HCT116 (cell line): ENCODE measurements around the gene KLHL10. TPM values are rescaled to one million over a fixed set of nuclear protein-coding genes. Genes with fewer than 3 reads are reported as not detected.

Source experiments
- ATAC-seq: fragments of 200-7000 bp; cut with Tn5 transposase; 2 replicates; pipeline ENCODE4 v1.9.1; 2020; ENCODE audit warnings: mild to moderate bottlenecking, moderate library complexity
- BruUV-seq: library from RNA; stranded (reverse); fragments of 400-500 nt; replicated peaks from 2 replicates; lab custom pipeline; 2021; lab: Mats Ljungman, UMichigan
- CTCF ChIA-PET: fragments of 300-600 bp; sonication (Branson Sonifier 250); formaldehyde crosslinking; loops from one replicate; lab custom pipeline; 2021; ENCODE audit warnings: antibody characterized with exemption; lab: Charles Lee
- POLR2A ChIA-PET: fragments of 300-600, 350-600 bp; sonication (Branson Sonifier 250); formaldehyde crosslinking; loops from one replicate; lab custom pipeline; 2021; ENCODE audit warnings: antibody characterized with exemption; lab: Charles Lee
- RAD21 ChIA-PET, 2 experiments: fragments of 300-600 bp; sonication (Branson Sonifier 250); formaldehyde crosslinking; loops; one replicate each; lab custom pipeline; 2023; ENCODE audit warnings: low total read pairs in 2 of 2; ENCODE audit not compliant: uncharacterized antibody in 2 of 2, unreplicated experiment in 2 of 2, low non-redundant PET in 1 of 2; lab: Charles Lee
- DNase-seq: peaks from one replicate; pipeline ENCODE4 v3.0.0-alpha.2; 2010; ENCODE audit warnings: low read depth, low spot score
- H2AFZ ChIP-seq: fragments of 200-600 bp; shearing (Covaris generic), sonication (generic); 2 replicates; pipeline ENCODE4 v1.6.1; 2017; ENCODE audit warnings: low read depth, mixed run types, mixed read lengths, antibody characterized with exemption, low read length; ENCODE audit not compliant: poor library complexity, severe bottlenecking
- H3K27ac ChIP-seq: 2 replicates; pipeline ENCODE4 v1.5.1; 2012; ENCODE audit warnings: low read depth, low read length
- H3K27me3 ChIP-seq: fragments of 200-600 bp; sonication (generic); 2 replicates; pipeline ENCODE4 v1.6.1; 2016; ENCODE audit warnings: mixed run types, low read length, mixed read lengths; ENCODE audit not compliant: insufficient read depth
- H3K36me3 ChIP-seq, 2 experiments: fragments of 200-500 bp in 1 of 2; fragments of 200-600 bp in 1 of 2; sonication (Bioruptor generic) in 1 of 2; sonication (generic) in 1 of 2; 2 replicates each; pipeline versions ENCODE4 v1.5.1 to v1.6.1; 2014 to 2016; ENCODE audit warnings: low read length in 2 of 2, inconsistent platforms in 1 of 2, mixed read lengths in 1 of 2, mixed run types in 1 of 2; ENCODE audit not compliant: insufficient read depth in 2 of 2, control insufficient read depth in 1 of 2
- H3K4me1 ChIP-seq, 2 experiments: fragments of 200-600 bp in 1 of 2; sonication (generic) in 1 of 2; 2 replicates each; pipeline versions ENCODE4 v1.5.1 to v1.6.1; 2012 to 2017; ENCODE audit warnings: low read length in 2 of 2, inconsistent platforms in 1 of 2, mild to moderate bottlenecking in 1 of 2, mixed read lengths in 1 of 2, mixed run types in 1 of 2, moderate library complexity in 1 of 2; ENCODE audit not compliant: insufficient read depth in 2 of 2, control insufficient read depth in 1 of 2
- H3K4me2 ChIP-seq: fragments of 200-600 bp; sonication (generic); 2 replicates; pipeline ENCODE4 v1.6.1; 2017; ENCODE audit warnings: mixed run types, low read length, mixed read lengths
- H3K4me3 ChIP-seq, 2 experiments: fragments of 200-600 bp in 1 of 2; sonication (generic) in 1 of 2; replicated peaks in 1 of 2; 2 replicates each; pipeline ENCODE4 v1.5.1; 2011 to 2016; ENCODE audit warnings: low read length in 2 of 2, control low read depth in 1 of 2, low read depth in 1 of 2, mild to moderate bottlenecking in 1 of 2, mixed read lengths in 1 of 2, mixed run types in 1 of 2
- H3K79me2 ChIP-seq: fragments of 200-600 bp; sonication (generic); 2 replicates; pipeline ENCODE4 v1.6.1; 2017; ENCODE audit warnings: mild to moderate bottlenecking, mixed run types, low read length, moderate library complexity, mixed read lengths; ENCODE audit not compliant: insufficient read depth
- H3K9ac ChIP-seq: fragments of 200-600 bp; sonication (generic); 2 replicates; pipeline ENCODE4 v1.6.1; 2016; ENCODE audit warnings: low read length, mixed read lengths
- H3K9me2 ChIP-seq: fragments of 200-600 bp; sonication (generic), shearing (Covaris generic); 2 replicates; pipeline ENCODE4 v1.6.1; 2017; ENCODE audit warnings: mixed run types, mild to moderate bottlenecking, moderate library complexity; ENCODE audit not compliant: insufficient read depth
- H3K9me3 ChIP-seq, 2 experiments: fragments of 200-500 bp in 1 of 2; fragments of 200-600 bp in 1 of 2; sonication (Bioruptor generic) in 1 of 2; sonication (generic) in 1 of 2; 2 replicates each; pipeline ENCODE4 v1.6.1; 2014 to 2017; ENCODE audit warnings: low read length in 2 of 2, mixed read lengths in 2 of 2, inconsistent platforms in 1 of 2, low read depth in 1 of 2, mild to moderate bottlenecking in 1 of 2, mixed run types in 1 of 2, moderate library complexity in 1 of 2; ENCODE audit not compliant: control insufficient read depth in 1 of 2, insufficient read depth in 1 of 2
- H4K20me1 ChIP-seq: fragments of 200-600 bp; sonication (generic), shearing (Covaris generic); 2 replicates; pipeline ENCODE4 v1.6.1; 2017; ENCODE audit warnings: mixed run types, mild to moderate bottlenecking, moderate library complexity; ENCODE audit not compliant: insufficient read depth
- ATF3 ChIP-seq: IDR thresholded peaks from 2 replicates; pipeline ENCODE4 v1.6.1; 2012
- CBX3 ChIP-seq: IDR thresholded peaks from 2 replicates; pipeline ENCODE4 v1.6.1; 2012; ENCODE audit warnings: low read depth
- CEBPB ChIP-seq: IDR thresholded peaks from 2 replicates; pipeline ENCODE4 v1.6.1; 2012; ENCODE audit warnings: low read depth
- EGR1 ChIP-seq: IDR thresholded peaks from 2 replicates; pipeline ENCODE4 v1.6.1; 2012; ENCODE audit warnings: low read depth
- ELF1 ChIP-seq: IDR thresholded peaks from 2 replicates; pipeline ENCODE4 v1.6.1; 2012; ENCODE audit warnings: low read depth, borderline replicate concordance
- EZH2phosphoT487 ChIP-seq: fragments of 200-600 bp; IDR thresholded peaks from 2 replicates; pipeline ENCODE4 v1.6.1; 2018; ENCODE audit warnings: antibody characterized with exemption, borderline replicate concordance
- JUND ChIP-seq: IDR thresholded peaks from 2 replicates; pipeline ENCODE4 v1.6.1; 2012
- MAX ChIP-seq: IDR thresholded peaks from 2 replicates; pipeline ENCODE4 v1.6.1; 2012
- POLR2A ChIP-seq: IDR thresholded peaks from 2 replicates; pipeline ENCODE4 v1.7.0; 2011; ENCODE audit warnings: borderline replicate concordance; ENCODE audit not compliant: insufficient read depth, insufficient read length; ENCODE audit errors: extremely low read depth
- SIN3A ChIP-seq: IDR thresholded peaks from 2 replicates; pipeline ENCODE4 v1.6.1; 2012; ENCODE audit warnings: low read depth
- SRF ChIP-seq: IDR thresholded peaks from 2 replicates; pipeline ENCODE4 v1.6.1; 2012; ENCODE audit warnings: low read depth
- TCF7L2 ChIP-seq: IDR thresholded peaks from 2 replicates; pipeline ENCODE4 v1.7.0; 2011; ENCODE audit warnings: borderline replicate concordance, inconsistent platforms; ENCODE audit not compliant: insufficient read depth, insufficient read length; ENCODE audit errors: extremely low read depth
- ZBTB33 ChIP-seq: IDR thresholded peaks from 2 replicates; pipeline ENCODE4 v1.6.1; 2011; ENCODE audit warnings: mild to moderate bottlenecking, low read length, moderate library complexity; ENCODE audit not compliant: insufficient replicate concordance; ENCODE audit errors: extremely low read depth
- ZFX ChIP-seq: fragments of 450-650 bp; IDR thresholded peaks from 2 replicates; pipeline ENCODE4 v1.6.1; 2017
- ZNF274 ChIP-seq: fragments of 200-500 bp; sonication (Bioruptor generic); IDR thresholded peaks from 2 replicates; pipeline ENCODE4 v1.6.1; 2014; ENCODE audit warnings: mild to moderate bottlenecking, low read depth, low read length, inconsistent platforms
- intact Hi-C: fragments of 100-400 bp; cut with micrococcal nuclease; formaldehyde crosslinking; loops from 2 replicates; pipeline ENCODE4 v1.10.0; 2022
- total RNA-seq: library from RNA; stranded (reverse); gene quantifications from one replicate; pipeline ENCODE4 v1.2.1, GENCODE V29; 2021; ENCODE audit not compliant: unreplicated experiment
- TF ChIP-seq, protein P1 (sequence below), 3 experiments: fragments of 200-600 bp in 1 of 3; sonication (generic) in 1 of 3; IDR thresholded peaks in 2 of 3; conservative IDR thresholded peaks in 1 of 3; 2 replicates each; pipeline ENCODE4 v1.5.1; 2012 to 2017; ENCODE audit warnings: low read depth in 2 of 3, low read length in 2 of 3, antibody characterized with exemption in 1 of 3, borderline replicate concordance in 1 of 3, control low read depth in 1 of 3, mild to moderate bottlenecking in 1 of 3, mixed read lengths in 1 of 3, mixed run types in 1 of 3, moderate library complexity in 1 of 3; ENCODE audit not compliant: insufficient read depth in 1 of 3

KLHL10 gene
- total RNA-seq, 1 experiment from 2014 or later: not detected

- ATAC-seq: no peak
- H3K4me2 ChIP-seq: no peak overlapping the region
- H3K79me2 ChIP-seq: no peaks in the 10 kb centered on the region
- ChIA-PET CTCF (interaction anchor here (0.7 to 7.4 kb wide), 3 partner anchors 18 to 66 kb away, joined by 3 to 109 read pairs (median 32); partner anchors contain the start of gene JUP), RAD21 (interaction anchor here in 1 of 2 experiments (1.1 kb wide), 1 partner anchor 65 kb away, joined by 4 read pairs; no protein-coding TSS in a partner anchor), POLR2A (no interaction called here)
- intact Hi-C loops: no loop called here
- no peak for DNase-seq
- peaks cover 26 to 37% of the 10 kb centered on the region in 2 experiments for H3K4me1 ChIP-seq
- H2AFZ ChIP-seq: no peak overlapping the region
- no peaks in the 10 kb centered on the region for H3K27me3 ChIP-seq
- H3K4me3 ChIP-seq: no peak overlapping the region
- no peak overlapping the region for H3K27ac ChIP-seq
- no peaks in the 10 kb centered on the region for H3K9me3 ChIP-seq
- H3K36me3 ChIP-seq: no peaks in the 10 kb centered on the region
- BruUV-seq: no TSS peak
- H3K9me2 ChIP-seq: no peaks in the 10 kb centered on the region
- TF ChIP-seq CBX3: no peak
- TF ChIP-seq CEBPB: no peak
- no peak for TF ChIP-seq ATF3
- TF ChIP-seq ZBTB33: no peak
- no peak for TF ChIP-seq POLR2A
- no peak for TF ChIP-seq ZFX
- TF ChIP-seq ZNF274: no peak
- no peak for TF ChIP-seq TCF7L2
- TF ChIP-seq EZH2phosphoT487: no peak
- no peak for TF ChIP-seq EGR1
- TF ChIP-seq SRF: no peak
- TF ChIP-seq, protein P1, sequence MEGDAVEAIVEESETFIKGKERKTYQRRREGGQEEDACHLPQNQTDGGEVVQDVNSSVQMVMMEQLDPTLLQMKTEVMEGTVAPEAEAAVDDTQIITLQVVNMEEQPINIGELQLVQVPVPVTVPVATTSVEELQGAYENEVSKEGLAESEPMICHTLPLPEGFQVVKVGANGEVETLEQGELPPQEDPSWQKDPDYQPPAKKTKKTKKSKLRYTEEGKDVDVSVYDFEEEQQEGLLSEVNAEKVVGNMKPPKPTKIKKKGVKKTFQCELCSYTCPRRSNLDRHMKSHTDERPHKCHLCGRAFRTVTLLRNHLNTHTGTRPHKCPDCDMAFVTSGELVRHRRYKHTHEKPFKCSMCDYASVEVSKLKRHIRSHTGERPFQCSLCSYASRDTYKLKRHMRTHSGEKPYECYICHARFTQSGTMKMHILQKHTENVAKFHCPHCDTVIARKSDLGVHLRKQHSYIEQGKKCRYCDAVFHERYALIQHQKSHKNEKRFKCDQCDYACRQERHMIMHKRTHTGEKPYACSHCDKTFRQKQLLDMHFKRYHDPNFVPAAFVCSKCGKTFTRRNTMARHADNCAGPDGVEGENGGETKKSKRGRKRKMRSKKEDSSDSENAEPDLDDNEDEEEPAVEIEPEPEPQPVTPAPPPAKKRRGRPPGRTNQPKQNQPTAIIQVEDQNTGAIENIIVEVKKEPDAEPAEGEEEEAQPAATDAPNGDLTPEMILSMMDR (IDR thresholded peaks at IDR 0.05 in 2 of 3, conservative IDR thresholded peaks at IDR 0.05 in 1 of 3; ENCODE audit: borderline replicate concordance in 1 of 3, insufficient read depth in 1 of 3, low read depth in 2 of 3, low read length in 2 of 3): no peak
- TF ChIP-seq JUND: no peak
- no peak for TF ChIP-seq ELF1
- TF ChIP-seq SIN3A: no peak
- no peak for TF ChIP-seq MAX
- H3K9ac ChIP-seq: no peak overlapping the region
- no peaks in the 10 kb centered on the region for H4K20me1 ChIP-seq
These were observed 34.3 kb upstream of the KLHL10 start for GRCh38 chr17:41803049-41804020.
